DMS53 (cell line): Measurements from ENCODE around the gene C19orf47.
"Not testable (repeated sequence)": the region's sequence is repeated elsewhere in the genome, so short reads cannot be mapped to it uniquely, and the experiment has no call there.

Experiments used
- DNase-seq: peaks from one replicate; lab custom pipeline; 2025; lab: John Stamatoyannopoulos, UW

Gene C19orf47

GRCh38 chr19:40348961-40349507, 837 bp upstream of the C19orf47 start:
- peak; percentile 78 for DNase-seq

- DNase-seq: no peak
Measured at GRCh38 chr19:40344422-40344821, 3.8 kb downstream of the C19orf47 start.

- DNase-seq: no peak
Measured at GRCh38 chr19:40342644-40343311, 5.4 kb downstream of the C19orf47 start.

- no peak for DNase-seq
Measured at GRCh38 chr19:40341601-40342482, 6.4 kb downstream of the C19orf47 start.

- DNase-seq: no peak
Measured at GRCh38 chr19:40339018-40339728, 9.0 kb downstream of the C19orf47 start.

- DNase-seq: no peak
Measured at GRCh38 chr19:40337594-40337993, 10.6 kb downstream of the C19orf47 start.

- no peak for DNase-seq
Measured at GRCh38 chr19:40337107-40337506, 11.1 kb downstream of the C19orf47 start.

- no peak for DNase-seq
Measured at GRCh38 chr19:40336601-40336900, 11.6 kb downstream of the C19orf47 start.

GRCh38 chr19:40335855-40336600, 12.2 kb downstream of the C19orf47 start:
- DNase-seq: no peak

GRCh38 chr19:40335101-40335500, 13.1 kb downstream of the C19orf47 start:
- no peak for DNase-seq

- DNase-seq: not testable (repeated sequence)
Measured at GRCh38 chr19:40333083-40333482, 15.1 kb downstream of the C19orf47 start.

- no peak for DNase-seq
Measured at GRCh38 chr19:40332669-40333068, 15.5 kb downstream of the C19orf47 start.

- no peak for DNase-seq
Measured at GRCh38 chr19:40331052-40331451, 17.1 kb downstream of the C19orf47 start.

GRCh38 chr19:40326201-40326600, 22.0 kb downstream of the C19orf47 start:
- no peak for DNase-seq

- DNase-seq: no peak
Measured at GRCh38 chr19:40323705-40324104, 24.5 kb downstream of the C19orf47 start.

GRCh38 chr19:40322951-40323615, 25.1 kb downstream of the C19orf47 start:
- no peak for DNase-seq

- no peak for DNase-seq
Measured at GRCh38 chr19:40322271-40322610, 26.0 kb downstream of the C19orf47 start.

GRCh38 chr19:40321566-40322270, 26.5 kb downstream of the C19orf47 start:
- DNase-seq: no peak

- DNase-seq: no peak
Measured at GRCh38 chr19:40321076-40321475, 27.1 kb downstream of the C19orf47 start.

- DNase-seq: no peak
Measured at GRCh38 chr19:40320558-40320935, 27.6 kb downstream of the C19orf47 start.

- DNase-seq: no peak
Measured at GRCh38 chr19:40317338-40317737, 30.9 kb downstream of the C19orf47 start.
